ENCODE data around the gene CHD6.

- TF ChIP-seq, protein P1, sequence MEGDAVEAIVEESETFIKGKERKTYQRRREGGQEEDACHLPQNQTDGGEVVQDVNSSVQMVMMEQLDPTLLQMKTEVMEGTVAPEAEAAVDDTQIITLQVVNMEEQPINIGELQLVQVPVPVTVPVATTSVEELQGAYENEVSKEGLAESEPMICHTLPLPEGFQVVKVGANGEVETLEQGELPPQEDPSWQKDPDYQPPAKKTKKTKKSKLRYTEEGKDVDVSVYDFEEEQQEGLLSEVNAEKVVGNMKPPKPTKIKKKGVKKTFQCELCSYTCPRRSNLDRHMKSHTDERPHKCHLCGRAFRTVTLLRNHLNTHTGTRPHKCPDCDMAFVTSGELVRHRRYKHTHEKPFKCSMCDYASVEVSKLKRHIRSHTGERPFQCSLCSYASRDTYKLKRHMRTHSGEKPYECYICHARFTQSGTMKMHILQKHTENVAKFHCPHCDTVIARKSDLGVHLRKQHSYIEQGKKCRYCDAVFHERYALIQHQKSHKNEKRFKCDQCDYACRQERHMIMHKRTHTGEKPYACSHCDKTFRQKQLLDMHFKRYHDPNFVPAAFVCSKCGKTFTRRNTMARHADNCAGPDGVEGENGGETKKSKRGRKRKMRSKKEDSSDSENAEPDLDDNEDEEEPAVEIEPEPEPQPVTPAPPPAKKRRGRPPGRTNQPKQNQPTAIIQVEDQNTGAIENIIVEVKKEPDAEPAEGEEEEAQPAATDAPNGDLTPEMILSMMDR (optimal IDR thresholded peaks at IDR 0.05 in 1 of 3, IDR thresholded peaks at IDR 0.05 in 1 of 3, conservative IDR thresholded peaks at IDR 0.05 in 1 of 3; ENCODE audit: extremely low read depth in 1 of 3, insufficient read depth in 2 of 3, low read length in 3 of 3): peak in 1 of 3 experiments; percentile 11
- no peak for TF ChIP-seq EZH2 (IDR thresholded peaks at IDR 0.05; ENCODE audit: low read length)
Observed at GRCh38 chr20:41357424-41358163, 260.6 kb downstream of the CHD6 start.

Measured in keratinocyte (primary cell).